H1 (cell line): ENCODE results near the gene RAB22A. TPM values are rescaled to one million over a fixed set of nuclear protein-coding genes. Genes with fewer than 3 reads are reported as not detected.

Experiments
- CTCF ChIA-PET: fragments of 300-600 bp; sonication (Branson Sonifier 250); formaldehyde crosslinking; loops from one replicate; lab custom pipeline; 2021; ENCODE audit not compliant: partially characterized antibody; lab: Charles Lee
- POLR2A ChIA-PET: fragments of 300-600 bp; sonication (Branson Sonifier 250); formaldehyde crosslinking; loops from one replicate; lab custom pipeline; 2021; ENCODE audit warnings: inconsistent platforms; ENCODE audit not compliant: partially characterized antibody; lab: Charles Lee
- DNase-seq, 2 experiments: peaks; one replicate each; pipeline versions ENCODE4 v3.0.0 to v3.0.0-alpha.2; 2010 to 2022; ENCODE audit warnings: low spot score in 2 of 2, low read depth in 1 of 2, mixed read lengths in 1 of 2
- FAIRE-seq: peaks from 2 replicates; lab custom pipeline; 2011; peaks lifted over from hg19 to GRCh38; lab: Jason Lieb, UNC
- H2AFZ ChIP-seq: 2 replicates; pipeline ENCODE4 v1.8.1; 2012; ENCODE audit warnings: low read length, inconsistent platforms
- H2AK5ac ChIP-seq: 2 replicates; pipeline ENCODE4 v1.6.1; 2013; ENCODE audit warnings: low read depth, low read length
- H2BK120ac ChIP-seq: replicated peaks from 2 replicates; pipeline ENCODE3; 2013; ENCODE audit warnings: low read depth, low read length, inconsistent platforms
- H2BK12ac ChIP-seq: 2 replicates; pipeline ENCODE4 v1.6.1; 2013; ENCODE audit warnings: low read depth, low read length
- H2BK15ac ChIP-seq: 2 replicates; pipeline ENCODE4 v1.6.1; 2013; ENCODE audit warnings: low read length
- H2BK20ac ChIP-seq: 2 replicates; pipeline ENCODE4 v1.6.1; 2013; ENCODE audit warnings: low read length
- H2BK5ac ChIP-seq: 2 replicates; pipeline ENCODE4 v1.6.1; 2013; ENCODE audit warnings: low read depth, low read length
- H3K14ac ChIP-seq: 2 replicates; pipeline ENCODE4 v1.6.1; 2013; ENCODE audit warnings: inconsistent platforms; ENCODE audit not compliant: insufficient read length
- H3K18ac ChIP-seq: 2 replicates; pipeline ENCODE4 v1.6.1; 2013; ENCODE audit warnings: low read length; ENCODE audit errors: extremely low read depth
- H3K23ac ChIP-seq: 2 replicates; pipeline ENCODE4 v1.6.1; 2013; ENCODE audit warnings: inconsistent platforms; ENCODE audit not compliant: insufficient read length
- H3K23me2 ChIP-seq: 2 replicates; pipeline ENCODE4 v1.6.1; 2013; ENCODE audit warnings: low read depth, low read length
- H3K27ac ChIP-seq: 2 replicates; pipeline ENCODE4 v1.6.1; 2011; ENCODE audit warnings: low read depth, low read length, inconsistent platforms
- H3K27me3 ChIP-seq, 4 experiments: replicated peaks in 1 of 4; 1 replicate in 1 of 4; 2 replicates in 3 of 4; pipeline versions ENCODE4 v1.6.1 to v1.8.1; 2011 to 2013; ENCODE audit warnings: low read length in 3 of 4, mild to moderate bottlenecking in 3 of 4, inconsistent platforms in 2 of 4, mixed read lengths in 2 of 4, moderate library complexity in 1 of 4; ENCODE audit not compliant: control insufficient read depth in 3 of 4, insufficient read depth in 3 of 4; ENCODE audit errors: extremely low read depth in 1 of 4
- H3K36me3 ChIP-seq, 4 experiments: 2 replicates each; pipeline versions ENCODE4 v1.6.1 to v1.8.1; 2011 to 2013; ENCODE audit warnings: mild to moderate bottlenecking in 4 of 4, low read length in 3 of 4, moderate library complexity in 2 of 4, control low read depth in 1 of 4, inconsistent platforms in 1 of 4; ENCODE audit not compliant: insufficient read depth in 4 of 4, control insufficient read depth in 2 of 4
- H3K4ac ChIP-seq: replicated peaks from 2 replicates; pipeline ENCODE3; 2013; ENCODE audit warnings: low read length, low read depth, mixed read lengths, inconsistent platforms; ENCODE audit not compliant: insufficient read length
- H3K4me1 ChIP-seq, 4 experiments: replicated peaks in 1 of 4; 1 replicate in 1 of 4; 2 replicates in 3 of 4; pipeline versions ENCODE4 v1.6.1 to v1.8.1; 2011 to 2013; ENCODE audit warnings: low read length in 3 of 4, inconsistent platforms in 2 of 4, mixed read lengths in 1 of 4; ENCODE audit not compliant: insufficient read depth in 4 of 4, control insufficient read depth in 3 of 4
- H3K4me2 ChIP-seq, 2 experiments: 2 replicates each; pipeline versions ENCODE4 v1.6.1 to v1.8.1; 2011 to 2013; ENCODE audit warnings: low read depth in 2 of 2, low read length in 2 of 2, control low read depth in 1 of 2, inconsistent platforms in 1 of 2, mild to moderate bottlenecking in 1 of 2; ENCODE audit not compliant: insufficient read depth in 1 of 2
- H3K4me3 ChIP-seq, 4 experiments: fragments of 200-600, 300-600 bp in 1 of 4; sonication (generic), shearing (Covaris generic), sonication (Bioruptor Twin) in 1 of 4; 2 replicates each; pipeline versions ENCODE4 v1.5.1 to v1.8.1; 2011 to 2016; ENCODE audit warnings: low read length in 4 of 4, low read depth in 3 of 4, control low read depth in 2 of 4, inconsistent platforms in 2 of 4, mild to moderate bottlenecking in 2 of 4, mixed read lengths in 1 of 4, moderate library complexity in 1 of 4; ENCODE audit not compliant: insufficient read depth in 2 of 4; ENCODE audit errors: extremely low read depth in 1 of 4
- H3K56ac ChIP-seq: replicated peaks from 2 replicates; pipeline ENCODE3; 2013; ENCODE audit warnings: low read depth, mild to moderate bottlenecking, mixed read lengths, low read length, inconsistent platforms; ENCODE audit not compliant: insufficient read length
- H3K79me1 ChIP-seq: 2 replicates; pipeline ENCODE4 v1.6.1; 2013; ENCODE audit warnings: low read depth, low read length, control low read depth
- H3K79me2 ChIP-seq, 2 experiments: 2 replicates each; pipeline versions ENCODE4 v1.6.1 to v1.8.1; 2012 to 2013; ENCODE audit warnings: low read length in 2 of 2, mild to moderate bottlenecking in 2 of 2, inconsistent platforms in 1 of 2; ENCODE audit not compliant: insufficient read depth in 2 of 2, control insufficient read depth in 1 of 2
- H3K9ac ChIP-seq, 4 experiments: replicated peaks in 1 of 4; 1 replicate in 1 of 4; 2 replicates in 3 of 4; pipeline versions ENCODE4 v1.6.1 to v1.8.1; 2011 to 2013; ENCODE audit warnings: low read depth in 3 of 4, low read length in 3 of 4, control low read depth in 2 of 4, mild to moderate bottlenecking in 2 of 4, moderate library complexity in 2 of 4, inconsistent platforms in 1 of 4; ENCODE audit errors: extremely low read depth in 1 of 4
- H3K9me3 ChIP-seq, 2 experiments: 2 replicates each; pipeline versions ENCODE4 v1.6.1 to v1.8.1; 2012 to 2013; ENCODE audit warnings: mild to moderate bottlenecking in 2 of 2, moderate library complexity in 2 of 2, control low read depth in 1 of 2, inconsistent platforms in 1 of 2, low read depth in 1 of 2, low read length in 1 of 2, mixed read lengths in 1 of 2; ENCODE audit not compliant: insufficient read depth in 2 of 2
- H4K20me1 ChIP-seq, 2 experiments: replicated peaks in 1 of 2; 2 replicates each; pipeline versions ENCODE3 to v1.8.1; 2011 to 2013; ENCODE audit warnings: inconsistent platforms in 2 of 2, low read length in 2 of 2, mild to moderate bottlenecking in 1 of 2; ENCODE audit not compliant: insufficient read depth in 2 of 2, control insufficient read depth in 1 of 2
- H4K5ac ChIP-seq: 2 replicates; pipeline ENCODE4 v1.6.1; 2013; ENCODE audit warnings: low read length, low read depth, mixed read lengths, inconsistent platforms; ENCODE audit not compliant: insufficient read length
- H4K8ac ChIP-seq: 2 replicates; pipeline ENCODE4 v1.8.0; 2013; ENCODE audit warnings: mild to moderate bottlenecking, moderate library complexity, low read length, inconsistent platforms; ENCODE audit not compliant: insufficient read depth; ENCODE audit errors: extremely low read depth
- H4K91ac ChIP-seq: replicated peaks from 2 replicates; pipeline ENCODE3; 2013; ENCODE audit warnings: low read length, mixed read lengths, inconsistent platforms; ENCODE audit not compliant: insufficient read length
- ASH2L ChIP-seq: fragments of 200-600, 300-600 bp; sonication (generic); IDR thresholded peaks from one replicate; pipeline ENCODE4 v1.7.1; 2017; ENCODE audit warnings: low read length
- CEBPB ChIP-seq: IDR thresholded peaks from 2 replicates; pipeline ENCODE4 v1.6.1; 2012; ENCODE audit warnings: low read depth, low read length
- JUND ChIP-seq: IDR thresholded peaks from 2 replicates; pipeline ENCODE4 v1.6.1; 2011; ENCODE audit warnings: mild to moderate bottlenecking, improper control_type of control experiment, low read length
- KDM5A ChIP-seq: fragments of 200-600 bp; IDR thresholded peaks from 2 replicates; pipeline ENCODE4 v1.7.1; 2012; ENCODE audit warnings: mild to moderate bottlenecking, low read length, inconsistent platforms, mixed read lengths
- SIN3A ChIP-seq, 2 experiments: IDR thresholded peaks in 1 of 2; conservative IDR thresholded peaks in 1 of 2; 2 replicates each; pipeline ENCODE4 v1.6.1; 2011 to 2012; ENCODE audit warnings: low read length in 2 of 2, improper control_type of control experiment in 1 of 2, low read depth in 1 of 2, mild to moderate bottlenecking in 1 of 2
- WGBS, 2 experiments: shearing (Covaris generic) in 1 of 2; methylation state at CpG; one replicate each; pipeline versions ENCODE4 v1.1.6 to v1.1.7; 2013 to 2015; ENCODE audit warnings: low lambda C conversion rate in 2 of 2, mixed read lengths in 2 of 2, inconsistent platforms in 1 of 2, low coverage in 1 of 2, missing lambda C conversion rate in 1 of 2; ENCODE audit not compliant: insufficient replicate concordance in 2 of 2, insufficient coverage in 1 of 2, insufficient read length in 1 of 2; ENCODE audit errors: extremely low coverage in 1 of 2, missing lambda C conversion rate in 1 of 2; 5-methylcytosine and 5-hydroxymethylcytosine counted together
- polyA plus RNA-seq, 7 experiments: library from polyadenylated mRNA; depleted of rRNA in 3 of 7; stranded (reverse) in 5 of 7; unstranded in 2 of 7; fragments of >200 nt in 5 of 7; fragments of 200-250 nt in 2 of 7; gene quantifications; 1 replicate in 5 of 7; 2 replicates in 1 of 7; 4 replicates in 1 of 7; pipeline versions ENCODE4 v1.2.1 to v1.2.3, GENCODE V29; 2011 to 2013; ENCODE audit warnings: missing spikeins in 2 of 7, mixed read lengths in 2 of 7
- total RNA-seq: library from RNA; stranded (reverse); fragmentation: NEBNext Ultra II Directional; extraction: Animal tissue kit (Norgen Biotek cat#: 25700); gene quantifications from 2 replicates; pipeline ENCODE4 v1.2.1, GENCODE V29; 2021
- TF ChIP-seq, protein P1 (sequence below): IDR thresholded peaks from 2 replicates; pipeline ENCODE4 v1.6.1; 2012; ENCODE audit warnings: low read length, inconsistent platforms

The RAB22A gene
- total and polyA plus RNA-seq, 2 of the 8 experiments (the other 6 are each of a cell fraction or from before 2014, with no cell fraction given): 3.1 to 6.6 TPM

DNA sequence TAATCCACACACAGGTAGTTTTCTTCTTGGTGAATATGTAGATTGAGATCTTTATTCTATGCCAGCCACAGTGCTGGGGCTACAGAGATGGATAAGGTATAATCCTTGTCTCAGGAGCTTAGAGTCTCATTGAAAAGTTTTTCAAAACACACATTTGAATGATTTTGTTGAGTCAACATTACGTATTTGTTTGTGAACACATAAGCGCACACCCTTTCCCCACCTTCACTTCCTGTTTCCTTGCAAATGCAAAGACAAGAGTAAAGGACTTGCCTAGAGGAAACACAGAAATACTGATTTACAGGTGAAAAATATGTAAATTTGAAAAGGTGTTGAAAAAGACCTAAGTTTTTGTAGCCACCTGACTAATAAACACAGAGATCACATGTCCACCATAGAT lies 107.3 kb downstream of the RAB22A start:
- H2AK5ac ChIP-seq: no peak overlapping the region
- H4K5ac ChIP-seq: no peak overlapping the region
- H2BK20ac ChIP-seq: no peak overlapping the region
- H3K27ac ChIP-seq: no peak overlapping the region
- no peak for TF ChIP-seq JUND
- no peak for TF ChIP-seq KDM5A
- no peak for TF ChIP-seq ASH2L
- TF ChIP-seq SIN3A (conservative IDR thresholded peaks at IDR 0.05 in 1 of 2, IDR thresholded peaks at IDR 0.05 in 1 of 2; ENCODE audit: low read depth in 1 of 2, low read length in 2 of 2): no peak
- TF ChIP-seq, protein P1, sequence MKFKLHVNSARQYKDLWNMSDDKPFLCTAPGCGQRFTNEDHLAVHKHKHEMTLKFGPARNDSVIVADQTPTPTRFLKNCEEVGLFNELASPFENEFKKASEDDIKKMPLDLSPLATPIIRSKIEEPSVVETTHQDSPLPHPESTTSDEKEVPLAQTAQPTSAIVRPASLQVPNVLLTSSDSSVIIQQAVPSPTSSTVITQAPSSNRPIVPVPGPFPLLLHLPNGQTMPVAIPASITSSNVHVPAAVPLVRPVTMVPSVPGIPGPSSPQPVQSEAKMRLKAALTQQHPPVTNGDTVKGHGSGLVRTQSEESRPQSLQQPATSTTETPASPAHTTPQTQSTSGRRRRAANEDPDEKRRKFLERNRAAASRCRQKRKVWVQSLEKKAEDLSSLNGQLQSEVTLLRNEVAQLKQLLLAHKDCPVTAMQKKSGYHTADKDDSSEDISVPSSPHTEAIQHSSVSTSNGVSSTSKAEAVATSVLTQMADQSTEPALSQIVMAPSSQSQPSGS: no peak
- TF ChIP-seq CEBPB: no peak
- no peak overlapping the region for H2AFZ ChIP-seq
- no peaks in the 10 kb centered on the region for H3K27me3 ChIP-seq
- peak overlapping the region; percentile 12 to 25; a peak in 2 of 4 replicates for H3K4me2 ChIP-seq
- FAIRE-seq (no peak), DNase-seq (no peak)
- no peak overlapping the region for H3K23ac ChIP-seq
- peaks cover 0 to 55% of the 10 kb centered on the region in 2 experiments; a peak in 2 of 4 replicates for H3K79me2 ChIP-seq
- no peak overlapping the region for H2BK12ac ChIP-seq
- peaks cover 2 to 17% (median 10%) of the 10 kb centered on the region in 4 experiments; a peak in 5 of 7 replicates for H3K4me1 ChIP-seq
- H3K56ac ChIP-seq: no peak overlapping the region
- peak overlapping the region in 1 of 4 experiments; percentile 16; a peak in 1 of 8 replicates for H3K4me3 ChIP-seq
- H4K91ac ChIP-seq: no peak overlapping the region
- ChIA-PET CTCF (no interaction called here), POLR2A (interaction anchor here (1.1 kb wide), 1 partner anchor 11 kb away, joined by 3 read pairs; no protein-coding TSS in a partner anchor)
- H3K9me3 ChIP-seq: peaks cover 3 to 9% of the 10 kb centered on the region in 2 experiments; a peak in 3 of 4 replicates
- no peak overlapping the region for H3K18ac ChIP-seq
- H4K20me1 ChIP-seq: peaks cover 0 to 1% of the 10 kb centered on the region in 2 experiments
- no peak overlapping the region for H2BK15ac ChIP-seq
- H2BK5ac ChIP-seq: no peak overlapping the region
- no peak overlapping the region for H2BK120ac ChIP-seq
- no peak overlapping the region for H4K8ac ChIP-seq
- 68% methylated on average over 2 of the region's 2 CpGs; no CpG with 5 or more reads in 1 of the 2 experiments for WGBS, 2 experiments
- no peak overlapping the region for H3K14ac ChIP-seq
- H3K36me3 ChIP-seq: peaks cover 0 to 11% (median 0%) of the 10 kb centered on the region in 4 experiments; a peak in 2 of 8 replicates
- H3K4ac ChIP-seq: no peak overlapping the region
- no peaks in the 10 kb centered on the region for H3K23me2 ChIP-seq
- H3K79me1 ChIP-seq: peaks cover 5% of the 10 kb centered on the region
- H3K9ac ChIP-seq: no peak overlapping the region
